ENCODE results near the gene EXOC6B. TPM values are rescaled to one million over a fixed set of nuclear protein-coding genes. Genes with fewer than 3 reads are reported as not detected.

Gene EXOC6B
- total and polyA plus RNA-seq, 4 donors = 5.8 to 45.9 (median 26.2) TPM

DNA sequence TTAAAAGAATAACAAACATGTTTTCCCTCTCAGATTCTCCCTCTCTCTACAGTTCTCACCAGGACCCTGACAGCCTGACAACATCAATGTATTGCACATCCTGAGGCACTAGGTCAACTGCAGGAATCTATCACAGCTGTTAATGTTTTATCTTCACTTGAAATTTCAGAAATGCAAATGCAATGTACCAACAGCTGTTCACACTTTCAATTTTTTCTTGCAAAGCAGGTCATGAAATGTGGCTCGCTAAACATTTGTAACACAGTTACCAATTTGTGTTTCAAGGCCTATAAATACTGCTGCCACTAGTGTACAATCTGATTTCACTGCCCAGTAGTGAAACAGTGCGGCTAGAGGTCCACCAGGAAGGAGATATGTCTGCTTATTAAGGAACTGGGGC is 147.8 kb downstream of the EXOC6B start:
- H3K27ac ChIP-seq (ENCODE audit: low read depth in 1 of 2, low read length in 2 of 2) = no peak overlapping the region
- intact Hi-C loops (cut with DNase I) = no loop called here
- no peak overlapping the region for H3K4me3 ChIP-seq (ENCODE audit: low read length in 2 of 2)
- ATAC-seq (ENCODE audit: low FRiP score) = no peak
- no peaks in the 10 kb centered on the region for H3K36me3 ChIP-seq (ENCODE audit: control insufficient read depth in 1 of 2, insufficient read depth in 2 of 2, low read length in 1 of 2)
- H3K9me3 ChIP-seq (ENCODE audit: control insufficient read depth, low read length) = no peaks in the 10 kb centered on the region
- 89 to 97% methylated on average over 2 of the region's 2 CpGs for whole genome bisulfite sequencing, 2 donors
- no peak for DNase-seq
- no peaks in the 10 kb centered on the region for H3K27me3 ChIP-seq (ENCODE audit: control insufficient read depth in 1 of 2, insufficient read depth in 2 of 2, low read length in 1 of 2)
- no peaks in the 10 kb centered on the region for H3K4me1 ChIP-seq (ENCODE audit: control insufficient read depth in 1 of 2, insufficient read depth in 2 of 2, low read length in 2 of 2)

- intact Hi-C loops (cut with DNase I) = no loop called here
- Histone ChIP-seq H3K4me3 (ENCODE audit: low read length in 2 of 2) (no peak overlapping the region), H3K9me3 (ENCODE audit: control insufficient read depth, low read length) (no peaks in the 10 kb centered on the region), H3K27me3 (ENCODE audit: control insufficient read depth in 1 of 2, insufficient read depth in 2 of 2, low read length in 1 of 2) (no peaks in the 10 kb centered on the region), H3K4me1 (ENCODE audit: control insufficient read depth in 1 of 2, insufficient read depth in 2 of 2, low read length in 2 of 2) (no peaks in the 10 kb centered on the region), H3K36me3 (ENCODE audit: control insufficient read depth in 1 of 2, insufficient read depth in 2 of 2, low read length in 1 of 2) (no peaks in the 10 kb centered on the region), H3K27ac (ENCODE audit: low read depth in 1 of 2, low read length in 2 of 2) (no peak overlapping the region)
- no peak for DNase-seq
- no peak for ATAC-seq (ENCODE audit: low FRiP score)
- 78 to 83% methylated on average over 5 of the region's 5 CpGs for WGBS, 2 donors
These were observed 149.3 kb downstream of the EXOC6B start for GRCh38 chr2:72676341-72677025.

GRCh38 chr2:72674982-72675915 is 150.6 kb downstream of the EXOC6B start:
- no peak for DNase-seq
- intact Hi-C loops (cut with DNase I) = no loop called here
- WGBS, 2 donors = 93 to 94% methylated on average over 8 of the region's 8 CpGs
- no peak for ATAC-seq (ENCODE audit: low FRiP score)
- no peaks in the 10 kb centered on the region for H3K36me3 ChIP-seq (ENCODE audit: control insufficient read depth in 1 of 2, insufficient read depth in 2 of 2, low read length in 1 of 2)
- no peaks in the 10 kb centered on the region for H3K9me3 ChIP-seq (ENCODE audit: control insufficient read depth, low read length)
- no peaks in the 10 kb centered on the region for H3K4me1 ChIP-seq (ENCODE audit: control insufficient read depth in 1 of 2, insufficient read depth in 2 of 2, low read length in 2 of 2)
- H3K27me3 ChIP-seq (ENCODE audit: control insufficient read depth in 1 of 2, insufficient read depth in 2 of 2, low read length in 1 of 2) = no peaks in the 10 kb centered on the region
- no peak overlapping the region for H3K27ac ChIP-seq (ENCODE audit: low read depth in 1 of 2, low read length in 2 of 2)
- no peak overlapping the region for H3K4me3 ChIP-seq (ENCODE audit: low read length in 2 of 2)

- 90 to 100% methylated on average over 2 of the region's 2 CpGs for WGBS, 2 donors
- ATAC-seq (ENCODE audit: low FRiP score) = no peak
- no peak for DNase-seq
- no peaks in the 10 kb centered on the region for H3K9me3 ChIP-seq (ENCODE audit: control insufficient read depth, low read length)
- no peak overlapping the region for H3K4me3 ChIP-seq (ENCODE audit: low read length in 2 of 2)
- H3K27me3 ChIP-seq (ENCODE audit: control insufficient read depth in 1 of 2, insufficient read depth in 2 of 2, low read length in 1 of 2) = no peaks in the 10 kb centered on the region
- no peak overlapping the region for H3K27ac ChIP-seq (ENCODE audit: low read depth in 1 of 2, low read length in 2 of 2)
- no peaks in the 10 kb centered on the region for H3K4me1 ChIP-seq (ENCODE audit: control insufficient read depth in 1 of 2, insufficient read depth in 2 of 2, low read length in 2 of 2)
- intact Hi-C loops (cut with DNase I) = no loop called here
- H3K36me3 ChIP-seq (ENCODE audit: control insufficient read depth in 1 of 2, insufficient read depth in 2 of 2, low read length in 1 of 2) = no peaks in the 10 kb centered on the region
These were observed 152.6 kb downstream of the EXOC6B start for GRCh38 chr2:72673279-72673678.

GRCh38 chr2:72669121-72669520 is 156.7 kb downstream of the EXOC6B start:
- H3K27ac ChIP-seq (ENCODE audit: low read depth in 1 of 2, low read length in 2 of 2) = no peak overlapping the region
- WGBS, 2 donors = 71 to 75% methylated on average over 4 of the region's 4 CpGs
- no peaks in the 10 kb centered on the region for H3K36me3 ChIP-seq (ENCODE audit: control insufficient read depth in 1 of 2, insufficient read depth in 2 of 2, low read length in 1 of 2)
- no peak overlapping the region for H3K4me3 ChIP-seq (ENCODE audit: low read length in 2 of 2)
- H3K9me3 ChIP-seq (ENCODE audit: control insufficient read depth, low read length) = peaks cover 4% of the 10 kb centered on the region
- no peaks in the 10 kb centered on the region for H3K27me3 ChIP-seq (ENCODE audit: control insufficient read depth in 1 of 2, insufficient read depth in 2 of 2, low read length in 1 of 2)
- no peak for DNase-seq
- intact Hi-C loops (cut with DNase I) = no loop called here
- H3K4me1 ChIP-seq (ENCODE audit: control insufficient read depth in 1 of 2, insufficient read depth in 2 of 2, low read length in 2 of 2) = no peaks in the 10 kb centered on the region
- no peak for ATAC-seq (ENCODE audit: low FRiP score)

- intact Hi-C loops (cut with DNase I) = no loop called here
- no peaks in the 10 kb centered on the region for H3K36me3 ChIP-seq (ENCODE audit: control insufficient read depth in 1 of 2, insufficient read depth in 2 of 2, low read length in 1 of 2)
- no peak for DNase-seq
- H3K4me1 ChIP-seq (ENCODE audit: control insufficient read depth in 1 of 2, insufficient read depth in 2 of 2, low read length in 2 of 2) = no peaks in the 10 kb centered on the region
- H3K27ac ChIP-seq (ENCODE audit: low read depth in 1 of 2, low read length in 2 of 2) = no peak overlapping the region
- no peaks in the 10 kb centered on the region for H3K27me3 ChIP-seq (ENCODE audit: control insufficient read depth in 1 of 2, insufficient read depth in 2 of 2, low read length in 1 of 2)
- 94% methylated on average over 4 of the region's 4 CpGs for WGBS, 2 donors
- no peak for ATAC-seq (ENCODE audit: low FRiP score)
- peaks cover 4% of the 10 kb centered on the region for H3K9me3 ChIP-seq (ENCODE audit: control insufficient read depth, low read length)
- H3K4me3 ChIP-seq (ENCODE audit: low read length in 2 of 2) = no peak overlapping the region
These were observed 157.2 kb downstream of the EXOC6B start for GRCh38 chr2:72668647-72669046.

DNA sequence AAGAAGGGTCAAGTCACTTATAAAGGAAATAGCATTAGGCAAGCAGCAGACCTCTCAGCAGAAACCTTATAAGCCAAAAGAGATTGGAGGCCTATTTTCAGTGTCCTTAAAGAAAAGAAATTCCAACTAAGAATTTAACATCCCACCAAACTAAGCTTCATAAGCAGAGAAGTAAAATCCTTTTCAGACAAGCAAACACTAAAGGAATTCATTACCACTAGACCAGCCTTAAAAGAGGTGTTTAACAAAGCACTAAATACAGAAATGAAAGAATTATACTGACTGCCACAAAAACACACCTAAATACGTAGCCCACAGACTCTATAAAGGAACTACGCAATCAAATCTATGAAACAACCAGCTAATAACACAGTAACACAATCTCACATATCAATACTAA is 160.4 kb downstream of the EXOC6B start:
- DNase-seq (no peak), ATAC-seq (ENCODE audit: low FRiP score) (no peak)
- H3K4me3 ChIP-seq (ENCODE audit: low read length in 2 of 2) = no peak overlapping the region
- H3K36me3 ChIP-seq (ENCODE audit: control insufficient read depth in 1 of 2, insufficient read depth in 2 of 2, low read length in 1 of 2) = no peaks in the 10 kb centered on the region
- peaks cover 4% of the 10 kb centered on the region for H3K9me3 ChIP-seq (ENCODE audit: control insufficient read depth, low read length)
- H3K4me1 ChIP-seq (ENCODE audit: control insufficient read depth in 1 of 2, insufficient read depth in 2 of 2, low read length in 2 of 2) = no peaks in the 10 kb centered on the region
- intact Hi-C loops (cut with DNase I) = no loop called here
- H3K27ac ChIP-seq (ENCODE audit: low read depth in 1 of 2, low read length in 2 of 2) = no peak overlapping the region
- no peaks in the 10 kb centered on the region for H3K27me3 ChIP-seq (ENCODE audit: control insufficient read depth in 1 of 2, insufficient read depth in 2 of 2, low read length in 1 of 2)
- WGBS, 2 donors = 97 to 99% methylated on average over 2 of the region's 2 CpGs

DNA sequence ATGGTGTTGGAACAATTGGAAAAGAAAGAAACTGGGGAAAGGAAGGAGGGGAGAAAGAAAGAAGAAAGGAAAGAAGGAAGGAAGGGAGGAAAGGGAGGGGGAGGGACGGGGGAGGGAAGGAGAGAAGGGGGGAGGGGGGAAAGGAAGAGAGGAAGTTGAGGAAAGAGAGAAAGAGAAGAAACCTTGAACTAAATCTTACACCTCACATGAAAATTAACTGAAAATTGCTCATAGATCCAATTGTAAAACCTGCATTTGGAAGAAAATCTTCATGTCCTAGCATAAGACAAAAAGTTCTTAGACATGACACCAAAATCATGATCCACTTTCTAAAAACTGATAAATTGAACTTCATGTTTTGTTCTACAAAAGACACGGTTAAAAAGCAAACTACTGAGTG is 163.8 kb downstream of the EXOC6B start:
- 85 to 86% methylated on average over 2 of the region's 2 CpGs for WGBS, 2 donors
- no peak overlapping the region for H3K4me3 ChIP-seq (ENCODE audit: low read length in 2 of 2)
- DNase-seq (no peak), ATAC-seq (ENCODE audit: low FRiP score) (no peak)
- intact Hi-C loops (cut with DNase I) = no loop called here
- H3K4me1 ChIP-seq (ENCODE audit: control insufficient read depth in 1 of 2, insufficient read depth in 2 of 2, low read length in 2 of 2) = no peaks in the 10 kb centered on the region
- H3K9me3 ChIP-seq (ENCODE audit: control insufficient read depth, low read length) = peaks cover 4% of the 10 kb centered on the region
- H3K27ac ChIP-seq (ENCODE audit: low read depth in 1 of 2, low read length in 2 of 2) = no peak overlapping the region
- H3K27me3 ChIP-seq (ENCODE audit: control insufficient read depth in 1 of 2, insufficient read depth in 2 of 2, low read length in 1 of 2) = no peaks in the 10 kb centered on the region
- H3K36me3 ChIP-seq (ENCODE audit: control insufficient read depth in 1 of 2, insufficient read depth in 2 of 2, low read length in 1 of 2) = no peaks in the 10 kb centered on the region

DNA sequence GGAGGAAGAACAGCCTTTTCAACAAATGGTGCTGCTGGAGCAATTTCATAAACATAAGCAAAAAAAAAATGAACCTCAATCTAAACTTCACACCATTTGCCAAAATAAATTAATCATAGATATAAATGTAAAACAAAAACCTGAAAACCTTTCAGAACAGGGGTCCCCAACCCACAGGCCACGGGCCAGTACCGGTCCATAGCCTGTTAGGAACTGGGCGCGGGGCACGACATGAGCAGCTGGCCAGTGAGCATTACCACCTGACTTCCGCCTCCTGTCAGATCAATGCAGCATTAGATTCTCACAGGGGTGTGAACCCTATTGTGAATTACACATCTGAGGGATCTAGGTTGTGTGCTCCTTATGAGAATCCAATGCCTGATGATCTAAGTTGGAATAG is 176.0 kb downstream of the EXOC6B start:
- Histone ChIP-seq H3K4me1 (ENCODE audit: control insufficient read depth in 1 of 2, insufficient read depth in 2 of 2, low read length in 2 of 2) (no peaks in the 10 kb centered on the region), H3K9me3 (ENCODE audit: control insufficient read depth, low read length) (no peaks in the 10 kb centered on the region), H3K27ac (ENCODE audit: low read depth in 1 of 2, low read length in 2 of 2) (no peak overlapping the region), H3K4me3 (ENCODE audit: low read length in 2 of 2) (no peak overlapping the region), H3K36me3 (ENCODE audit: control insufficient read depth in 1 of 2, insufficient read depth in 2 of 2, low read length in 1 of 2) (no peaks in the 10 kb centered on the region), H3K27me3 (ENCODE audit: control insufficient read depth in 1 of 2, insufficient read depth in 2 of 2, low read length in 1 of 2) (no peaks in the 10 kb centered on the region)
- WGBS, 2 donors = 97 to 98% methylated on average over 6 of the region's 6 CpGs
- ATAC-seq (ENCODE audit: low FRiP score) (no peak), DNase-seq (peak in 1 of 2 donors; percentile 62)
- intact Hi-C loops (cut with DNase I) = no loop called here
